HG02610 (cell line): Measurements from ENCODE around the gene ZDHHC13.
"Not testable (repeated sequence)": the region's sequence is repeated elsewhere in the genome, so short reads cannot be mapped to it uniquely, and the experiment has no call there.

ENCODE experiments used
- ATAC-seq: cut with Tn5 transposase; IDR thresholded peaks from one replicate; pipeline ENCODE4 v1.9.1; 2021; ENCODE audit warnings: mild to moderate bottlenecking, moderate library complexity; ENCODE audit not compliant: unreplicated experiment

ZDHHC13 gene

GRCh38 chr11:19100885-19101284, 16.1 kb upstream of the ZDHHC13 start:
- ATAC-seq = no peak

- no peak for ATAC-seq
Measured at GRCh38 chr11:19101796-19102520, 15.0 kb upstream of the ZDHHC13 start.

GRCh38 chr11:19102521-19102900, 14.5 kb upstream of the ZDHHC13 start:
- ATAC-seq = no peak

GRCh38 chr11:19105011-19105410, 12.0 kb upstream of the ZDHHC13 start:
- ATAC-seq = no peak

- no peak for ATAC-seq
Measured at GRCh38 chr11:19107125-19107524, 9.8 kb upstream of the ZDHHC13 start.

GRCh38 chr11:19110295-19110694, 6.7 kb upstream of the ZDHHC13 start:
- ATAC-seq = no peak

- no peak for ATAC-seq
Measured at GRCh38 chr11:19111809-19112208, 5.2 kb upstream of the ZDHHC13 start.

GRCh38 chr11:19116276-19116970, 545 bp upstream of the ZDHHC13 start:
- no peak for ATAC-seq

- no peak for ATAC-seq
Measured at GRCh38 chr11:19117760-19118097, 761 bp downstream of the ZDHHC13 start.

GRCh38 chr11:19121646-19122045, 4.7 kb downstream of the ZDHHC13 start:
- ATAC-seq = no peak

GRCh38 chr11:19122960-19123615, 6.1 kb downstream of the ZDHHC13 start:
- no peak for ATAC-seq

- ATAC-seq = not testable (repeated sequence)
Measured at GRCh38 chr11:19126562-19127325, 9.8 kb downstream of the ZDHHC13 start.

GRCh38 chr11:19134004-19134403, 17.0 kb downstream of the ZDHHC13 start:
- no peak for ATAC-seq

GRCh38 chr11:19136884-19137283, 19.9 kb downstream of the ZDHHC13 start:
- ATAC-seq = not testable (repeated sequence)

- ATAC-seq = no peak
Measured at GRCh38 chr11:19145319-19145718, 28.4 kb downstream of the ZDHHC13 start.

GRCh38 chr11:19156892-19157291, 39.9 kb downstream of the ZDHHC13 start:
- ATAC-seq = no peak

GRCh38 chr11:19160847-19161246, 43.9 kb downstream of the ZDHHC13 start:
- no peak for ATAC-seq

- ATAC-seq = no peak
Measured at GRCh38 chr11:19161651-19162050, 44.7 kb downstream of the ZDHHC13 start.

GRCh38 chr11:19162951-19163505, 46.1 kb downstream of the ZDHHC13 start:
- no peak for ATAC-seq

GRCh38 chr11:19163617-19164016, 46.6 kb downstream of the ZDHHC13 start:
- no peak for ATAC-seq

- no peak for ATAC-seq
Measured at GRCh38 chr11:19164230-19164855, 47.4 kb downstream of the ZDHHC13 start.
